ENCODE measurements around the gene CST9. TPM values are rescaled to one million over a fixed set of nuclear protein-coding genes. Genes with fewer than 3 reads are reported as not detected.
A peak's percentile ranks its signal among the peaks of the same experiment; 100 is the strongest.

CST9 gene
- total and polyA plus RNA-seq, 2 of the 13 experiments (the other 11 are each of a cell fraction or from before 2014, with no cell fraction given) = 0.07 TPM; not detected in 1

GRCh38 chr20:23605867-23606651 is at the start of gene CST9 (continued):
- TF ChIP-seq ZBTB2 (CRISPR knock-in tag; IDR thresholded peaks at IDR 0.05; ENCODE audit: low read depth) (no peak), ZNF235 (CRISPR knock-in tag; IDR thresholded peaks at IDR 0.05; ENCODE audit: borderline replicate concordance) (no peak), HMGXB3 (CRISPR knock-in tag; IDR thresholded peaks at IDR 0.05; ENCODE audit: borderline replicate concordance) (0 out of 2 replicates have a peak, but pooled peaks have one; percentile 34), ZNF224 (CRISPR knock-in tag; IDR thresholded peaks at IDR 0.05) (no peak), ZNF816 (CRISPR knock-in tag; IDR thresholded peaks at IDR 0.05; ENCODE audit: borderline replicate concordance) (0 out of 2 replicates have a peak, but pooled peaks have one; percentile 37), ZNF788 (CRISPR knock-in tag; IDR thresholded peaks at IDR 0.05; ENCODE audit: borderline replicate concordance) (no peak), ELF3 (CRISPR knock-in tag; IDR thresholded peaks at IDR 0.05) (no peak), ETV5 (CRISPR knock-in tag; IDR thresholded peaks at IDR 0.05; ENCODE audit: borderline replicate concordance) (no peak), HHEX (CRISPR knock-in tag; IDR thresholded peaks at IDR 0.05) (0 out of 2 replicates have a peak, but pooled peaks have one; percentile 29), GTF3A (CRISPR knock-in tag; conservative IDR thresholded peaks at IDR 0.05) (no peak)

All from HepG2 (cell line).